Uterus (tissue), 4 donors: ENCODE data around the gene C1orf159. TPM values are rescaled to one million over a fixed set of nuclear protein-coding genes. Genes with fewer than 3 reads are reported as not detected.

Experiments used
- DNase-seq, 2 donors: peaks; one replicate each; pipeline ENCODE4 v3.0.0-alpha.2; 2019 to 2020
- H3K27ac ChIP-seq, 2 donors: fragments of 200-600 bp; sonication (generic); 1 replicate in 1 of 2; 2 replicates in 1 of 2; pipeline ENCODE4 v1.5.1; 2016 to 2018
- H3K27me3 ChIP-seq, 2 donors: fragments of 200-600 bp; sonication (generic); one replicate each; pipeline ENCODE4 v1.5.1; 2018 to 2019; ENCODE audit warnings: control low read depth in 1 of 2
- H3K36me3 ChIP-seq, 2 donors: fragments of 200-600 bp; sonication (generic); one replicate each; pipeline ENCODE4 v1.5.1; 2019; ENCODE audit warnings: control low read depth in 1 of 2
- H3K4me1 ChIP-seq, 2 donors: fragments of 200-600 bp; sonication (generic); one replicate each; pipeline ENCODE4 v1.5.1; 2018 to 2019; ENCODE audit warnings: control low read depth in 1 of 2
- H3K4me3 ChIP-seq, 2 donors: fragments of 200-600 bp; sonication (generic); 1 replicate in 1 of 2; 2 replicates in 1 of 2; pipeline ENCODE4 v1.5.1; 2018 to 2019; ENCODE audit warnings: mild to moderate bottlenecking in 1 of 2
- H3K9me3 ChIP-seq, 2 donors: fragments of 200-600 bp; sonication (generic); one replicate each; pipeline ENCODE4 v1.5.1; 2019; ENCODE audit warnings: control low read depth in 1 of 2
- POLR2A ChIP-seq, 2 donors: fragments of 450-650 bp; IDR thresholded peaks; one replicate each; pipeline ENCODE4 v1.6.1; 2016; ENCODE audit warnings: antibody characterized with exemption in 2 of 2, mild to moderate bottlenecking in 1 of 2, moderate library complexity in 1 of 2
- intact Hi-C: fragments of 100-400 bp; cut with DNase I; formaldehyde crosslinking; loops from one replicate; pipeline ENCODE4 v1.15.1; 2023; ENCODE audit warnings: low total_unique reads
- total RNA-seq, 4 donors: library from RNA; depleted of rRNA in 3 of 4; stranded (reverse); fragments of >200 nt in 3 of 4; gene quantifications; one replicate each; pipeline versions ENCODE4 v1.1.0 to v1.2.4, GENCODE V29; 2014 to 2023
- TF ChIP-seq, protein P1 (sequence below), 4 experiments: fragments of 200-600 bp in 2 of 4; fragments of 450-650 bp in 2 of 4; sonication (generic) in 2 of 4; IDR thresholded peaks; one replicate each; pipeline ENCODE4 v1.5.1; 2016 to 2019; ENCODE audit warnings: antibody characterized with exemption in 4 of 4, mild to moderate bottlenecking in 2 of 4, moderate library complexity in 1 of 4
- donor health status: DM: yes; HTN: yes; CAD: no.

C1orf159 gene
- total RNA-seq, 4 donors from 2014 or later: 4.9 to 20.0 (median 17.9) TPM

DNA sequence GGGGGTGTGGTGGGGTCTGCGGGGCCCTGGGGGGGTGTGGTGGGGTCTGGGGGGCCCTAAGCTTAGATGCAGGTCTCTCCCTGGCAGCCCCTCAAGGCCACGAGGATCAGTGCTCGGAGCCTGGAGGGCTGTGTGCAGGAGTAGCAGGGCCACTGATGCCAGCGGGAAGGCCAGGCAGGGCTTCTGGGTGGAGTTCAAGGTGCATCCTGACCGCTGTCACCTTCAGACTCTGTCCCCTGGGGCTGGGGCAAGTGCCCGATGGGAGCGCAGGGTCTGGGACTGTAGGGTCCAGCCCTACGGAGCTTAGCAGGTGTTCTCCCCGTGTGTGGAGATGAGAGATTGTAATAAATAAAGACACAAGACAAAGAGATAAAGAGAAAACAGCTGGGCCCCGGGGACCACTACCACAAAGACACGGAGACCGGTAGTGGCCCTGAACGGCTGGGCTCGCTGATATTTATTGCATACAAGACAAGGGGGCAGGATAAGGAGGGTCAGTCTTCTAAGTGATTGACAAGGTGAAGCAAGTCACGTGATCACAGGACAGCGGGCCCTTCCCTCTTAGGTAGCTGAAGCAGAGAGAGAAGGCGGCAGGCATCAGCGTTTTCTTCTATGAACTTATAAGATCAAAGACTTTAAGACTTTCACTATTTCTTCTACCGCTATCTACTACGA is 50.5 kb downstream of the C1orf159 start:
- no peak for TF ChIP-seq POLR2A (IDR thresholded peaks at IDR 0.05)
- TF ChIP-seq, protein P1, sequence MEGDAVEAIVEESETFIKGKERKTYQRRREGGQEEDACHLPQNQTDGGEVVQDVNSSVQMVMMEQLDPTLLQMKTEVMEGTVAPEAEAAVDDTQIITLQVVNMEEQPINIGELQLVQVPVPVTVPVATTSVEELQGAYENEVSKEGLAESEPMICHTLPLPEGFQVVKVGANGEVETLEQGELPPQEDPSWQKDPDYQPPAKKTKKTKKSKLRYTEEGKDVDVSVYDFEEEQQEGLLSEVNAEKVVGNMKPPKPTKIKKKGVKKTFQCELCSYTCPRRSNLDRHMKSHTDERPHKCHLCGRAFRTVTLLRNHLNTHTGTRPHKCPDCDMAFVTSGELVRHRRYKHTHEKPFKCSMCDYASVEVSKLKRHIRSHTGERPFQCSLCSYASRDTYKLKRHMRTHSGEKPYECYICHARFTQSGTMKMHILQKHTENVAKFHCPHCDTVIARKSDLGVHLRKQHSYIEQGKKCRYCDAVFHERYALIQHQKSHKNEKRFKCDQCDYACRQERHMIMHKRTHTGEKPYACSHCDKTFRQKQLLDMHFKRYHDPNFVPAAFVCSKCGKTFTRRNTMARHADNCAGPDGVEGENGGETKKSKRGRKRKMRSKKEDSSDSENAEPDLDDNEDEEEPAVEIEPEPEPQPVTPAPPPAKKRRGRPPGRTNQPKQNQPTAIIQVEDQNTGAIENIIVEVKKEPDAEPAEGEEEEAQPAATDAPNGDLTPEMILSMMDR (IDR thresholded peaks at IDR 0.05): no peak
- Histone ChIP-seq H3K4me3 (no peak overlapping the region), H3K4me1 (peaks cover 0 to 12% of the 10 kb centered on the region in 2 donors), H3K36me3 (no peaks in the 10 kb centered on the region), H3K27me3 (peaks cover 8 to 20% of the 10 kb centered on the region in 2 donors), H3K27ac (no peak overlapping the region), H3K9me3 (no peaks in the 10 kb centered on the region)
- intact Hi-C loops: loop anchor here (5.0 to 10.0 kb wide), 2 partner anchors 33 to 81 kb away; partner anchors contain the start of gene PERM1
- DNase-seq: no peak

DNA sequence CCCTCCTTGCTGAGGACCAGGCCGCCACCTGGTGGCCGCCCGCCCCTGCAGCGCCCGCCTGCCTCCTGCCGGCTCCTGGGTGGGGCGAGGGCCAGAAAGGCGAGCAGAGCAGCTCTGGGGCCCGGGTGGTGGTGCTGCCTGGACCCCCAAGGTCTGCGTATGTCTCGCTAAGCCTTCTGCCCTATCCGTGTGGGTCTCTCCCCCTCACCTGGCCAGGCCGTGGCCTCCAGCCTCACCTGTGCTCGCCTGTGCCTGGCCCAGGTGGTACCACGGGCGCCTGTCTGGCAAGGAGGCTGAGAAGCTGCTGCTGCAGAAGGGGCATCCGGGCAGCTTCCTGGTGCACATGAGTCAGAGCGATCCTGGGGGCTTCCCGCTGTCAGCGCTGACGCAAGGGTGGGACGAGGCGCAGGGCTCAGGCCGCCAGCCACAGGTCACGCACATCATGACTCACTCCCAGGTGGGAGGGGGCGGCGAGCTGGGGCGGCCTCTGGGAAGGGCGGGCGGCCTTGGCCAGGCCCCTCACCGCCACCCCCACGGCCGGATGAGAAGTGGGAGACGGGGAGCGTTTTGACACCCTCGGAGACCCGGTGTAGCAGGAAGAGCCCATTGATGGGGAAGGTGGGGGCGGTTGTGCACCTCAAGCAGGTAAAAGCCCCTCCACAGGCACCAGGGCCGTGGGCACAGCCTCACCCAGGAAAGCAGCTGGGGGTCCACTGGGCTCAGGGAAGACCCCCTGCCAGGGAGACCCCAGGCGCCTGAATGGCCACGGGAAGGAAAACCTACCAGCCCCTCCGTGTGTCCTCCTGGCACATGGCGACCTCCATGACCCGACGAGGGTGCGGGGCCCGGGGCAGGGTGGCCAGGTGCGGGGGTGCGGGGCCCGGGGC is 51.7 kb downstream of the C1orf159 start:
- peaks cover 0 to 8% of the 10 kb centered on the region in 2 donors for H3K4me1 ChIP-seq
- intact Hi-C loops: loop anchor here (10.0 kb wide), 1 partner anchor 79 kb away; the partner anchor contains the start of gene PERM1
- no peak overlapping the region for H3K4me3 ChIP-seq

DNA sequence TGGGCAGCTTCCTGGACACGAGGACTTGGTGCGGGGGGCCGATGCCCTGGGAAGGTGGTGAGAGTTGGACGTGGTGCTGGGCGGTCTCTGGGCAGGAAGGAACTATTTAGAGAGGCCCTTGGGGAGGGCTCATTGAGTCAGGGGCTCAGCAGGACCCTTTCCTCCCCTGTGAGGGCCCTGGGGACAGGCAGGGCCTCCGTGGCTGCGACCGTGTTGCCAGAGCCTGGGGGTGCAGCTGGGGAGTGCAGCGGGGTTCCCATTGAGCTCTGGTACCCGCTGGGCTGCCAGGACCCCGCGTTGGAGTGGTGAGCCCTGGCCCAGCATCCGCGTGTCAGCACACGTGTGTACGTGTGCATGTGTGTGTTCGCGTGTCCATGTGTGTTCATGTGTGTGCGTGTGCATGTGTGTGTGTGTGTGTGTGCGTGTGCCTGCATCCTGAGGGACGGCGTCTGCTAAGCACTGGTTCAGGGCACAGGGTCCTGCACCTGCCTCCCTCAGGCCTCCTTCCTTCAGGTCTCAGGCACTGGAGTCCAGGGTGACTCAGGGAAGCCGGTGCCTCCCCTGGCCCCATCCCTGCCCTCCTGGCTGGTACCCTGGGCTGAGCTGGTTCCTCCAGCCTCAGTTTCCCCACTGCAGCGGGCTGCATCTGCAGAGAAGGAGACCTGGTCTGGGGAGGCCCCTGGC is 52.5 kb downstream of the C1orf159 start:
- H3K4me1 ChIP-seq: peaks cover 0 to under 1% of the 10 kb centered on the region in 2 donors
- no peak overlapping the region for H3K4me3 ChIP-seq
- H3K27ac ChIP-seq: no peak overlapping the region
- intact Hi-C loops: loop anchor here (10.0 kb wide), 1 partner anchor 79 kb away; the partner anchor contains the start of gene PERM1
- no peak for DNase-seq
- H3K9me3 ChIP-seq: no peaks in the 10 kb centered on the region
- H3K27me3 ChIP-seq: peaks cover 13 to 14% of the 10 kb centered on the region in 2 donors
- no peak for TF ChIP-seq POLR2A (IDR thresholded peaks at IDR 0.05)
- TF ChIP-seq, protein P1 (IDR thresholded peaks at IDR 0.05): no peak
- no peaks in the 10 kb centered on the region for H3K36me3 ChIP-seq

More for the DNA sequence above, 51.7 kb downstream of the C1orf159 start:
- H3K9me3 ChIP-seq: no peaks in the 10 kb centered on the region
- no peak overlapping the region for H3K27ac ChIP-seq
- peak; percentile 54 to 60 for DNase-seq
- no peaks in the 10 kb centered on the region for H3K36me3 ChIP-seq
- peaks cover 14 to 19% of the 10 kb centered on the region in 2 donors for H3K27me3 ChIP-seq
- TF ChIP-seq, protein P1 (IDR thresholded peaks at IDR 0.05): peak; percentile 86 to 90 (median 86)
- TF ChIP-seq POLR2A (IDR thresholded peaks at IDR 0.05): peak in 1 of 2 donors; percentile 22

DNA sequence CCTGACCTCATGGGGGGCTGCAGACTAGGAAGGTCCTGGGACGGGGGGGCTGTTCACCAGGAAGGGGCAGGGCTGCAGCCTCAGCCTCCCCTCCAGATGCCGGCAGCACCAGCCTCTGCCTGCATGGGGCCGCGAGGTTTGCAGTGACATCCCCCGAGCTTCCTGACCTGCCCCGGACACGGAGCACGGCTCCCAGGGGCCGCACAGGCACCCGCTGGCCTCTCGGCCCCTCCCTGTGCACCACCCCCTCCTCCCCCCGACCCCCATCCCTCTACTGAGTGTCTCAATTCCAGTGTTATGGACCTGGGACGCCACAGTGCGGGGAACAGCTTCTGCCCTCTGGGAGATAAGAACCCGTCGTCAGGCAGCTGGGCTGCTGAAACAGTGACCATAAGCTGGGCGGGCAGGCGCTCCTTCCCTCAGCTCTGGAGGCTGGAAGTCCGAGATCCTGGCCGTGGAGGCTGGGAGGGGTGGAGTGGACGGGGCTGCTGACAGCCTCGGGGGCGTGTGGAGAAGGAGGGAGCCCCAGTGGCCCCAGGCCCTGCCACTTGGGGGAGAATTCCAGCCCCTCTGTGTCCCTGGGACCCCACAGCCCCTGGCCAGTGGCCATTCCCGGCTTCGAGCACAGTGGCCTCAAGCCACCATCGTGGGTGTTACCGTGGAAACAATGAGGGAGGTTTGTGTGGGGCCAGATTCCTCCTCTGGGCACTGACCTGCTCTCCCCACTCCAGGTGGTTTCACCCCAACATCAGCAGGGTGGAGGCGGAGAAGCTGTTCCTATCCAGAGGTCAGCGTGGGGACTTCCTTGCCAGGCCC is 53.3 kb downstream of the C1orf159 start:
- H3K27ac ChIP-seq: no peak overlapping the region
- no peak for TF ChIP-seq POLR2A (IDR thresholded peaks at IDR 0.05)
- TF ChIP-seq, protein P1 (IDR thresholded peaks at IDR 0.05): no peak
- intact Hi-C loops: loop anchor here (10.0 kb wide), 1 partner anchor 78 kb away; the partner anchor contains the start of gene PERM1
- no peak for DNase-seq
- no peaks in the 10 kb centered on the region for H3K4me1 ChIP-seq
- H3K36me3 ChIP-seq: no peaks in the 10 kb centered on the region
- H3K27me3 ChIP-seq: peaks cover 9 to 13% of the 10 kb centered on the region in 2 donors
- H3K9me3 ChIP-seq: no peaks in the 10 kb centered on the region
- H3K4me3 ChIP-seq: no peak overlapping the region
